HL-60 (cell line): Measurements from ENCODE around the gene AMFR.

Source experiments
- GABPA ChIP-seq: IDR thresholded peaks from 2 replicates; pipeline ENCODE4 v1.6.1; 2012; ENCODE audit warnings: low read depth
- POLR2AphosphoS5 ChIP-seq: IDR thresholded peaks from 2 replicates; pipeline ENCODE4 v1.6.1; 2012; ENCODE audit warnings: low read depth
- TF ChIP-seq, protein P1 (sequence below): IDR thresholded peaks from 2 replicates; pipeline ENCODE4 v1.6.1; 2012; ENCODE audit warnings: low read depth; ENCODE audit not compliant: insufficient replicate concordance
- TF ChIP-seq, protein P2 (sequence below): IDR thresholded peaks from one replicate; pipeline ENCODE4 v1.5.1; 2011; ENCODE audit warnings: low read length, control low read depth, inconsistent platforms; ENCODE audit not compliant: insufficient read depth

DNA sequence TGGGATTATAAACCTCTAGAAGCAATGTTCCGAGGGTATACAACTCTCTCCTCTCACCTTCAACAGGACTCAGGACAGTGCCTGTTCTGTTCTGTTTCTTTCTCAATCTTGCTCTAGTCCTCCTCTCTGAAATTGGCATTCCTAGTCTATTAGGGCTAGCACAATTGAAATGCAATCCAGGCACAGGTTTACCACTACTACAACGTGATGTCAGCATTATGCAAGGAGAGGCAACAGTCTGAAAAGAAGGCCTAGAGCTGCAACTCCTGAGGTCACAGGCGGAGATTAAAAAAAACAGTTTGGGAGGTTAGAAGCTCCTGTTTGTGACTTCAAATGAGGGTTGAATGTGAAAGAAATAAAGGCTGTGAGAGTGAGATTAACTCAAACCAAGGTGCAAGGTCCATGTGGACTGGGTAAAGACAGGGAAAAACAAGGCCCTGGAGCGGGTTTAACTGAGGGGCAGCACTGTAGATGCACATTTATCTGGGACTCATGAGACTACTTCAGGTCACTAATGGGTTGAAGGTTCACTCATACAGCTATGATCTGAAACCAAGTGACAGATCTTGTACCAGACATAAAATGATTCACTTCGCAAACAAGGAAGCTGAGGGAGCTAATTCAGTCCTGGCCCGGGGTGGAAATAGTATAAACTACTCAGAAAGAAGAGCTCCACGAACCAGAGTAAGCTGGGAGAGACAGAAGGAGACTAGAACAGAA, 16.8 kb downstream of the AMFR start:
- TF ChIP-seq, protein P1, sequence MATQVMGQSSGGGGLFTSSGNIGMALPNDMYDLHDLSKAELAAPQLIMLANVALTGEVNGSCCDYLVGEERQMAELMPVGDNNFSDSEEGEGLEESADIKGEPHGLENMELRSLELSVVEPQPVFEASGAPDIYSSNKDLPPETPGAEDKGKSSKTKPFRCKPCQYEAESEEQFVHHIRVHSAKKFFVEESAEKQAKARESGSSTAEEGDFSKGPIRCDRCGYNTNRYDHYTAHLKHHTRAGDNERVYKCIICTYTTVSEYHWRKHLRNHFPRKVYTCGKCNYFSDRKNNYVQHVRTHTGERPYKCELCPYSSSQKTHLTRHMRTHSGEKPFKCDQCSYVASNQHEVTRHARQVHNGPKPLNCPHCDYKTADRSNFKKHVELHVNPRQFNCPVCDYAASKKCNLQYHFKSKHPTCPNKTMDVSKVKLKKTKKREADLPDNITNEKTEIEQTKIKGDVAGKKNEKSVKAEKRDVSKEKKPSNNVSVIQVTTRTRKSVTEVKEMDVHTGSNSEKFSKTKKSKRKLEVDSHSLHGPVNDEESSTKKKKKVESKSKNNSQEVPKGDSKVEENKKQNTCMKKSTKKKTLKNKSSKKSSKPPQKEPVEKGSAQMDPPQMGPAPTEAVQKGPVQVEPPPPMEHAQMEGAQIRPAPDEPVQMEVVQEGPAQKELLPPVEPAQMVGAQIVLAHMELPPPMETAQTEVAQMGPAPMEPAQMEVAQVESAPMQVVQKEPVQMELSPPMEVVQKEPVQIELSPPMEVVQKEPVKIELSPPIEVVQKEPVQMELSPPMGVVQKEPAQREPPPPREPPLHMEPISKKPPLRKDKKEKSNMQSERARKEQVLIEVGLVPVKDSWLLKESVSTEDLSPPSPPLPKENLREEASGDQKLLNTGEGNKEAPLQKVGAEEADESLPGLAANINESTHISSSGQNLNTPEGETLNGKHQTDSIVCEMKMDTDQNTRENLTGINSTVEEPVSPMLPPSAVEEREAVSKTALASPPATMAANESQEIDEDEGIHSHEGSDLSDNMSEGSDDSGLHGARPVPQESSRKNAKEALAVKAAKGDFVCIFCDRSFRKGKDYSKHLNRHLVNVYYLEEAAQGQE, result no peak
- TF ChIP-seq, protein P2, sequence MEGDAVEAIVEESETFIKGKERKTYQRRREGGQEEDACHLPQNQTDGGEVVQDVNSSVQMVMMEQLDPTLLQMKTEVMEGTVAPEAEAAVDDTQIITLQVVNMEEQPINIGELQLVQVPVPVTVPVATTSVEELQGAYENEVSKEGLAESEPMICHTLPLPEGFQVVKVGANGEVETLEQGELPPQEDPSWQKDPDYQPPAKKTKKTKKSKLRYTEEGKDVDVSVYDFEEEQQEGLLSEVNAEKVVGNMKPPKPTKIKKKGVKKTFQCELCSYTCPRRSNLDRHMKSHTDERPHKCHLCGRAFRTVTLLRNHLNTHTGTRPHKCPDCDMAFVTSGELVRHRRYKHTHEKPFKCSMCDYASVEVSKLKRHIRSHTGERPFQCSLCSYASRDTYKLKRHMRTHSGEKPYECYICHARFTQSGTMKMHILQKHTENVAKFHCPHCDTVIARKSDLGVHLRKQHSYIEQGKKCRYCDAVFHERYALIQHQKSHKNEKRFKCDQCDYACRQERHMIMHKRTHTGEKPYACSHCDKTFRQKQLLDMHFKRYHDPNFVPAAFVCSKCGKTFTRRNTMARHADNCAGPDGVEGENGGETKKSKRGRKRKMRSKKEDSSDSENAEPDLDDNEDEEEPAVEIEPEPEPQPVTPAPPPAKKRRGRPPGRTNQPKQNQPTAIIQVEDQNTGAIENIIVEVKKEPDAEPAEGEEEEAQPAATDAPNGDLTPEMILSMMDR, result no peak
- no peak for TF ChIP-seq GABPA
- no peak for TF ChIP-seq POLR2AphosphoS5
